Fibroblast of gingiva (primary cell): ENCODE data around the gene POLR2F.
A peak's percentile ranks its signal among the peaks of the same experiment; 100 is the strongest.

Experiments used
- DNase-seq: peaks from one replicate; pipeline ENCODE4 v3.0.0-alpha.2; 2011; ENCODE audit warnings: low read depth

POLR2F gene

GRCh38 chr22:37953437-37954179 is at the start of gene POLR2F, which contains the start of gene C22orf23:
POLR2F (plus strand) TSS chr22:37953699; CDS start chr22:37953788, 89 bp downstream.
C22orf23 (minus strand) TSS chr22:37953601; CDS start chr22:37953149, 452 bp downstream.
- peak; percentile 92 for DNase-seq

- peak; percentile 96 for DNase-seq
Measured at GRCh38 chr22:37904572-37905533, 48.6 kb upstream of the POLR2F start.

- DNase-seq: peak; percentile 78
Measured at GRCh38 chr22:37905534-37906363, 47.8 kb upstream of the POLR2F start, which contains the start of gene MICALL1. MICALL1 (plus strand) TSS chr22:37906297; CDS start chr22:37906423, 126 bp downstream.

- no peak for DNase-seq
Measured at GRCh38 chr22:37906364-37907008, 47.0 kb upstream of the POLR2F start.

- peak; percentile 19 for DNase-seq
Measured at GRCh38 chr22:37907036-37907954, 46.2 kb upstream of the POLR2F start.

GRCh38 chr22:37909766-37910165 is 43.7 kb upstream of the POLR2F start:
- peak; percentile 39 for DNase-seq

GRCh38 chr22:37910890-37911672 is 42.4 kb upstream of the POLR2F start:
- no peak for DNase-seq

GRCh38 chr22:37911697-37912096 is 41.8 kb upstream of the POLR2F start:
- DNase-seq: no peak

- DNase-seq: no peak
Measured at GRCh38 chr22:37912171-37912570, 41.3 kb upstream of the POLR2F start.

GRCh38 chr22:37913233-37913721 is 40.2 kb upstream of the POLR2F start:
- DNase-seq: no peak

GRCh38 chr22:37916311-37916710 is 37.2 kb upstream of the POLR2F start:
- DNase-seq: no peak

GRCh38 chr22:37917874-37918548 is 35.5 kb upstream of the POLR2F start:
- no peak for DNase-seq

GRCh38 chr22:37918580-37919270 is 34.8 kb upstream of the POLR2F start:
- no peak for DNase-seq

- DNase-seq: no peak
Measured at GRCh38 chr22:37920126-37920525, 33.4 kb upstream of the POLR2F start.

GRCh38 chr22:37922191-37922590 is 31.3 kb upstream of the POLR2F start:
- no peak for DNase-seq

- DNase-seq: no peak
Measured at GRCh38 chr22:37923927-37924326, 29.6 kb upstream of the POLR2F start.

- DNase-seq: no peak
Measured at GRCh38 chr22:37924386-37925065, 29.0 kb upstream of the POLR2F start.
